Transverse colon (tissue), 4 donors: ENCODE data around the gene CTBP1. TPM values are rescaled to one million over a fixed set of nuclear protein-coding genes. Genes with fewer than 3 reads are reported as not detected.
A peak's percentile ranks its signal among the peaks of the same experiment; 100 is the strongest.

Source experiments
- DNase-seq: peaks from one replicate; pipeline ENCODE4 v3.0.0-alpha.2; 2019
- H3K27ac ChIP-seq, 4 donors: fragments of 200-600 bp; sonication (generic); 2 replicates each; pipeline ENCODE4 v1.5.1; 2016 to 2018; ENCODE audit warnings: inconsistent platforms in 4 of 4
- H3K27me3 ChIP-seq: fragments of 200-600 bp; sonication (generic); 2 replicates; pipeline ENCODE4 v1.5.1; 2017; ENCODE audit warnings: inconsistent platforms
- H3K36me3 ChIP-seq, 4 donors: fragments of 200-600 bp; sonication (generic); 2 replicates each; pipeline ENCODE4 v1.5.1; 2017 to 2019; ENCODE audit warnings: inconsistent platforms in 4 of 4
- H3K4me1 ChIP-seq, 4 donors: fragments of 200-600 bp; sonication (generic); 2 replicates each; pipeline ENCODE4 v1.5.1; 2017 to 2020; ENCODE audit warnings: inconsistent platforms in 4 of 4
- H3K4me3 ChIP-seq, 4 donors: fragments of 200-600 bp; sonication (generic); 1 replicate in 1 of 4; 2 replicates in 3 of 4; pipeline versions ENCODE4 v1.5.1 to v1.6.1; 2017 to 2019; ENCODE audit warnings: inconsistent platforms in 4 of 4
- H3K9me3 ChIP-seq, 2 donors: fragments of 200-600 bp; sonication (generic); 2 replicates each; pipeline ENCODE4 v1.5.1; 2017 to 2019; ENCODE audit warnings: inconsistent platforms in 2 of 2
- CTCF ChIP-seq, 5 experiments: fragments of 200-600 bp in 3 of 5; fragments of 450-650 bp in 2 of 5; sonication (generic) in 3 of 5; IDR thresholded peaks; 1 replicate in 2 of 5; 2 replicates in 3 of 5; pipeline ENCODE4 v1.5.1; 2016 to 2017; ENCODE audit warnings: antibody characterized with exemption in 5 of 5, inconsistent platforms in 3 of 5, mild to moderate bottlenecking in 2 of 5, moderate library complexity in 1 of 5
- EP300 ChIP-seq: sonication (generic); formaldehyde crosslinking; IDR thresholded peaks from one replicate; pipeline ENCODE4 v1.6.1; 2017; ENCODE audit warnings: antibody characterized with exemption, low read depth
- POLR2A ChIP-seq: fragments of 450-650 bp; IDR thresholded peaks from one replicate; pipeline ENCODE4 v1.6.1; 2016; ENCODE audit warnings: antibody characterized with exemption, mild to moderate bottlenecking, moderate library complexity
- POLR2AphosphoS5 ChIP-seq, 3 donors: sonication (generic); formaldehyde crosslinking; IDR thresholded peaks; one replicate each; pipeline ENCODE4 v1.6.1; 2016; ENCODE audit warnings: antibody characterized with exemption in 3 of 3
- WGBS, 2 donors: methylation state at CpG; one replicate each; pipeline ENCODE4 v1.1.5; 2018; ENCODE audit warnings: low coverage in 1 of 2; 5-methylcytosine and 5-hydroxymethylcytosine counted together
- in situ Hi-C, 4 donors: fragments of 200-750 bp; cut with MboI; loops; one replicate each; pipeline versions ENCODE4 v1.15.0 to v1.15.1; 2017; ENCODE audit warnings: low sequenced_read_pairs in 3 of 4, low pct_ligation_motif_present in 1 of 4, low pct_unique_long_range_greater_than_20kb in 1 of 4
- intact Hi-C: fragments of 100-400 bp; cut with DNase I; formaldehyde crosslinking; loops from one replicate; pipeline ENCODE4 v1.15.1; 2023; ENCODE audit warnings: low total_unique reads
- total RNA-seq, 4 donors: library from RNA; depleted of rRNA; stranded (reverse); fragments of >200 nt; gene quantifications; one replicate each; pipeline ENCODE4 v1.1.0, GENCODE V29; 2016

The CTBP1 gene
- total RNA-seq, 4 donors from 2014 or later: 183 to 457 (median 243) TPM

- in situ Hi-C loops: no loop called here
- WGBS, 2 donors: 42 to 68% methylated on average over 2 to 5 of the region's 5 CpGs
- Histone ChIP-seq H3K4me1 (peaks cover 19 to 46% (median 28%) of the 10 kb centered on the region in 4 donors), H3K9me3 (no peaks in the 10 kb centered on the region), H3K27me3 (no peaks in the 10 kb centered on the region), H3K27ac (peak overlapping the region; percentile 81 to 91 (median 84)), H3K4me3 (no peak overlapping the region), H3K36me3 (no peaks in the 10 kb centered on the region)
- intact Hi-C loops: no loop called here
- TF ChIP-seq POLR2AphosphoS5 (IDR thresholded peaks at IDR 0.05) (no peak), EP300 (no peak), CTCF (IDR thresholded peaks at IDR 0.05) (no peak), POLR2A (no peak)
- DNase-seq: peak; percentile 17
Observed at GRCh38 chr4:1191621-1192020, 57.3 kb downstream of the CTBP1 start.

- Histone ChIP-seq H3K27ac (peak overlapping the region in 2 of 4 donors; percentile 2 to 10), H3K4me3 (no peak overlapping the region), H3K9me3 (no peaks in the 10 kb centered on the region), H3K4me1 (peaks cover 7 to 34% (median 10%) of the 10 kb centered on the region in 4 donors), H3K36me3 (no peaks in the 10 kb centered on the region), H3K27me3 (no peaks in the 10 kb centered on the region)
- intact Hi-C loops (no loop called here), in situ Hi-C loops (no loop called here)
- TF ChIP-seq POLR2AphosphoS5 (IDR thresholded peaks at IDR 0.05) (no peak), POLR2A (no peak), EP300 (no peak), CTCF (IDR thresholded peaks at IDR 0.05) (no peak)
- 22 to 50% methylated on average over 1 of the region's 1 CpG for WGBS, 2 donors
- peak; percentile 27 for DNase-seq
Observed at GRCh38 chr4:1187182-1187581, 61.7 kb downstream of the CTBP1 start.

- DNase-seq: no peak
- 58 to 68% methylated on average over 4 to 6 of the region's 6 CpGs for WGBS, 2 donors
- TF ChIP-seq EP300 (no peak), POLR2A (no peak), POLR2AphosphoS5 (IDR thresholded peaks at IDR 0.05) (no peak), CTCF (IDR thresholded peaks at IDR 0.05) (no peak)
- in situ Hi-C loops (no loop called here), intact Hi-C loops (no loop called here)
- Histone ChIP-seq H3K9me3 (no peaks in the 10 kb centered on the region), H3K27me3 (no peaks in the 10 kb centered on the region), H3K4me1 (peaks cover 0 to 24% (median 0%) of the 10 kb centered on the region in 4 donors), H3K36me3 (no peaks in the 10 kb centered on the region), H3K4me3 (no peak overlapping the region), H3K27ac (peak overlapping the region; percentile 35 to 61 (median 58))
Observed at GRCh38 chr4:1183985-1184773, 64.8 kb downstream of the CTBP1 start.

GRCh38 chr4:1182313-1182712 lies 66.6 kb downstream of the CTBP1 start:
- Histone ChIP-seq H3K4me1 (peaks cover 4 to 29% (median 8%) of the 10 kb centered on the region in 4 donors), H3K27ac (no peak overlapping the region), H3K27me3 (no peaks in the 10 kb centered on the region), H3K4me3 (no peak overlapping the region), H3K36me3 (no peaks in the 10 kb centered on the region), H3K9me3 (no peaks in the 10 kb centered on the region)
- in situ Hi-C loops: no loop called here
- no peak for DNase-seq
- intact Hi-C loops: no loop called here
- TF ChIP-seq EP300: no peak
- TF ChIP-seq POLR2A: no peak
- no peak for TF ChIP-seq CTCF (IDR thresholded peaks at IDR 0.05)
- no peak for TF ChIP-seq POLR2AphosphoS5 (IDR thresholded peaks at IDR 0.05)
